NCI-H69 (cell line): ENCODE measurements around the gene PCSK1N.

ENCODE experiments used
- DNase-seq: peaks from one replicate; lab custom pipeline; 2025; lab: John Stamatoyannopoulos, UW

PCSK1N gene

GRCh38 chrX:48789366-48790220 lies 45.8 kb downstream of the PCSK1N start:
- DNase-seq: no peak

- no peak for DNase-seq
Observed at GRCh38 chrX:48787505-48788443, 47.6 kb downstream of the PCSK1N start.

- DNase-seq: no peak
Observed at GRCh38 chrX:48786825-48787504, 48.4 kb downstream of the PCSK1N start.

- no peak for DNase-seq
Observed at GRCh38 chrX:48786341-48786800, 49.0 kb downstream of the PCSK1N start, which contains the start of gene GATA1. TSS of gene GATA1 (plus strand) at chrX:48786590. CDS start at chrX:48791110, 4,520 bp downstream.

GRCh38 chrX:48785540-48786214 lies 49.7 kb downstream of the PCSK1N start:
- DNase-seq: no peak

- no peak for DNase-seq
Observed at GRCh38 chrX:48785186-48785539, 50.2 kb downstream of the PCSK1N start.

- DNase-seq: no peak
Observed at GRCh38 chrX:48784726-48785125, 50.7 kb downstream of the PCSK1N start.

GRCh38 chrX:48782795-48783194 lies 52.6 kb downstream of the PCSK1N start:
- no peak for DNase-seq

GRCh38 chrX:48782216-48782615 lies 53.2 kb downstream of the PCSK1N start:
- no peak for DNase-seq

- no peak for DNase-seq
Observed at GRCh38 chrX:48781705-48782104, 53.7 kb downstream of the PCSK1N start.
